WERI-Rb-1 (cell line): ENCODE results near the gene BPIFB2.

Source experiments
- DNase-seq: peaks from one replicate; pipeline ENCODE4 v3.0.0-alpha.2; 2020
- H3K27ac ChIP-seq: fragments of 250-450 bp; sonication (Bioruptor Pico); 2 replicates; pipeline ENCODE4 v1.5.1; 2020; ENCODE audit warnings: mild to moderate bottlenecking, moderate library complexity
- H3K27me3 ChIP-seq: fragments of 250-450 bp; sonication (Bioruptor Pico); 2 replicates; pipeline ENCODE4 v1.5.1; 2021; ENCODE audit warnings: mild to moderate bottlenecking, low read depth, moderate library complexity; ENCODE audit not compliant: insufficient read depth, severe bottlenecking
- H3K36me3 ChIP-seq: fragments of 250-450 bp; sonication (Bioruptor Pico); 2 replicates; pipeline ENCODE4 v1.5.1; 2020; ENCODE audit warnings: mild to moderate bottlenecking, moderate library complexity
- H3K4me3 ChIP-seq: 2 replicates; pipeline ENCODE4 v1.5.1; 2011; ENCODE audit warnings: low read depth, mild to moderate bottlenecking, control low read depth, low read length
- H3K9me3 ChIP-seq: fragments of 250-450 bp; sonication (Bioruptor Pico); 2 replicates; pipeline ENCODE4 v1.5.1; 2021; ENCODE audit warnings: mild to moderate bottlenecking, moderate library complexity; ENCODE audit not compliant: severe bottlenecking
- TF ChIP-seq, protein P1 (sequence below): IDR thresholded peaks from 2 replicates; pipeline ENCODE4 v1.5.1; 2011; ENCODE audit warnings: low read depth, mild to moderate bottlenecking, control low read depth, inconsistent platforms, low read length

The BPIFB2 gene

DNA sequence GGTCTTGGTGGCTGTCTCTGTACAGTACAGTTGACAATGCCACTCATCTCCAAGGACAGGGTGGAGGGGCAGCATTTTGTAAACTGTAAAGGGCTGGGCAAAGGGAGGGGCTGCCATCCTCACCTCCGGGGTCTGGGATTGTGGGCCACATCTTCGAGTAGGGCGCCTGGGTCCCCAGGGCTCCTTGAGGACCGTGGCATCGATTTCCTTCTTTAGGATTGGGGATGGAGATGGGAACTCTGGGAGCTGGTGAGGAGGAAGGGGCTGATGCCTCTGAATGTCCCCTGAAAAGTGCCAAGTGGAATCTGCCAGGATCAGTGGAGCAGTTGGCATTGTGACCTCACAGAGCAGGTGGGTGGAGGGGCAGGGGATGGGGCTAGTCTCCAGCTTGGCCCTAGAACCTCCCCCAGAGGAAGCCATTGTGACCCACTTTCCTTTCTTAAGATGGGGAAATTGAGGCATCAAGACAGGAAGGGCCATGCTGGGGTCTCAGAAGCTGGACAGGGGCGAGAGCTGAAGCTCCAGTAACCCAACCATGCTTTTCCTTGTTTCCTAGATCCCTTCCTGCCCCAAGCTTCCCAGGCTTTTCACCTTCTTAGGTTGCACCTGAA, 3.3 kb upstream of the BPIFB2 start, which contains the start of gene SUN5:
SUN5 (minus strand) TSS at position 293 of the 611 bp plus-strand sequence; CDS start at position 200, 93 bp downstream.
- TF ChIP-seq, protein P1, sequence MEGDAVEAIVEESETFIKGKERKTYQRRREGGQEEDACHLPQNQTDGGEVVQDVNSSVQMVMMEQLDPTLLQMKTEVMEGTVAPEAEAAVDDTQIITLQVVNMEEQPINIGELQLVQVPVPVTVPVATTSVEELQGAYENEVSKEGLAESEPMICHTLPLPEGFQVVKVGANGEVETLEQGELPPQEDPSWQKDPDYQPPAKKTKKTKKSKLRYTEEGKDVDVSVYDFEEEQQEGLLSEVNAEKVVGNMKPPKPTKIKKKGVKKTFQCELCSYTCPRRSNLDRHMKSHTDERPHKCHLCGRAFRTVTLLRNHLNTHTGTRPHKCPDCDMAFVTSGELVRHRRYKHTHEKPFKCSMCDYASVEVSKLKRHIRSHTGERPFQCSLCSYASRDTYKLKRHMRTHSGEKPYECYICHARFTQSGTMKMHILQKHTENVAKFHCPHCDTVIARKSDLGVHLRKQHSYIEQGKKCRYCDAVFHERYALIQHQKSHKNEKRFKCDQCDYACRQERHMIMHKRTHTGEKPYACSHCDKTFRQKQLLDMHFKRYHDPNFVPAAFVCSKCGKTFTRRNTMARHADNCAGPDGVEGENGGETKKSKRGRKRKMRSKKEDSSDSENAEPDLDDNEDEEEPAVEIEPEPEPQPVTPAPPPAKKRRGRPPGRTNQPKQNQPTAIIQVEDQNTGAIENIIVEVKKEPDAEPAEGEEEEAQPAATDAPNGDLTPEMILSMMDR = no peak
- Histone ChIP-seq H3K27me3 (no peaks in the 10 kb centered on the region), H3K9me3 (peaks cover 5% of the 10 kb centered on the region), H3K4me3 (no peak within 1 kb of the TSS), H3K27ac (no peak within 1 kb of the TSS), H3K36me3 (no peaks in the 10 kb centered on the region)
- no peak for DNase-seq

DNA sequence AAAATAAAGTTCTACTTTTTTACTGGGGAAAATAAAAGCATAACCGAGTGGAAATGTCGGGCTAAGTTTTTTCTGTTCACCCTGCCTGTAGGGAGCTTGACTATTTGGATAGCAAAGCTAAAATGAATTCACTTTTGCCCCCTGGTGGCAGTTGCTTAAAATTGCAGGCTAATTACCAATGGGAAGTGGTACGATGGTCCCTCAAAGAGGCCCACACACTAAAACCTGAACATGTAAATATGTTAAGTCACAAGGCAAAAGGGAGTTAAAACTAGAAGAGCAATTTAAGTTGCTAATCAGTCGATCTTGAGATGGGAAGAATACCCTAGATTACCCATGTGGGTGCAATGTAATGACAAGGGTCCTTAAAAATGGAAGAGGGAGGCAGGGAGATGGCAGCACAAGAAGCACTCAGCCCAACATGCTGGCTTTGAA, 2.4 kb upstream of the BPIFB2 start:
- H3K9me3 ChIP-seq = peaks cover 5% of the 10 kb centered on the region
- no peak for DNase-seq
- H3K27ac ChIP-seq = no peak overlapping the region
- no peaks in the 10 kb centered on the region for H3K27me3 ChIP-seq
- H3K36me3 ChIP-seq = no peaks in the 10 kb centered on the region
- TF ChIP-seq, protein P1 = peak; percentile 54
- H3K4me3 ChIP-seq = no peak overlapping the region

DNA sequence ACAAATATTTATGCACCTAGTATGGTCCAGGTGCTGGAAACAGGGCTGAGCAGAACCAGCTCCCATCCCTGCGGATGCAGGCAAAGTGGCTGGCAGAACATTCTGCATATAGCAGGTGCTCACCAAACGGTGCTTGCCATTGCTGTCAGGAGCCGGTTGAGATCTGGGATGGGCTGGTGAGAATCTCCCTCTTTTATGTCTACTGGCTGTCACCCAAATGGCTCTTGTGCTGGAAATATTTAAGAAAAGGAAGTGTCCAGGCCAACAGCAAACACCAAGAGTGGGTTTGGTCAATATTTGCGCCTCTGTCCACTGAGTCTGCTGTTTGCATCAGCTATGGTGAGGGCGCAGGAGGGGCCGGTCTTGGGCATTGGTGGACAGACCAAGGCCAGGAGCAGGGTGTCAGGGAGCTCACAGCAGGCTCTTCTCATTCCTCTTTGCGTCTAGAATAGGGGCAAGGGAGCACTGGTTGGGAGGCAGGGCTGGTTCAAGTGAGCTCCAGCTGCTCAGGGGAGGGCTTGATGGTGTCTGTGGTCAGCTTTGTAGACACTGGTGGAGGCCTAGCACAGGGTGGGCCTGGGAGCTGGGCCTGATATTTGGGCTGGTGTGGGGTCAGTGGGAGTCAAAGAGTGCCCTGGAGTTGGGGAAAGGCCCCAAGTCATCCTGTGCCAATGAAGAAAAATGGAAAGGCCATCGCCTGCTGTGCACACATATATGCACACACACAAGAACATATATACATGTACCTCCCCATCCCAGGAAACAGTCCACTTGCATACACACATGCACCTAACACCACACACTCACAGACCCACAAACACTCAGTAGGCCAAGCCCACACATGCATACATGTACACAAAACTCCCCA, 1.4 kb upstream of the BPIFB2 start:
- H3K4me3 ChIP-seq = no peak overlapping the region
- DNase-seq = no peak
- no peaks in the 10 kb centered on the region for H3K27me3 ChIP-seq
- H3K27ac ChIP-seq = no peak overlapping the region
- H3K36me3 ChIP-seq = no peaks in the 10 kb centered on the region
- H3K9me3 ChIP-seq = peaks cover 5% of the 10 kb centered on the region
- TF ChIP-seq, protein P1 = no peak

DNA sequence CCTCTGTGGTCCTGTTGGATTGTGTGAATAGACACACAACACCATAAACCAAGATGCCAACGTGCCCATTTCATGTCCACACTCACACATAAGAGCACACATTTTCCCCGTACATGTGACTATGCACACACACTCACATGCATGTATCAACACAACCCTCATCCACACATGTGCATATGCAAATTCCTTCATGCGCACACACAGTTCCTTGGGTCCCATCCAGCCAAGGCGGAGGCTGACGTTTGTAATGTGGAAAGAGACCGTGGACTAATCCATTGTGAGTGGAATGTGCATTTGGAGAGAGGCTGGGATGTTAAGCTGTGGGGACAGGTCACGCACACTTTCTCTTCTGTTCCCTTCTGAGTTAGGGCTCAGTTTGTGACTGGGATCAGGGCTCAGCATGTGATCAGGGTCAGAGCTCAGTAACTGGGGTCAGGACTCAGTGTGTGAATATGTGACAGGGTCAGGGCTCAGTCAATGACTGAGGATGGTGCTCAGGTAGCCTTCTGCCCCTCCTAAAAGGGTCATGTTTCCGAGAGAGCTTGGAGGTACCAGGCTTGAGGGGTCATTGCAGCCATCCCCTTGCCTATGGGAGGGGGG, 628 bp upstream of the BPIFB2 start:
- Histone ChIP-seq H3K27ac (no peak overlapping the region), H3K9me3 (peaks cover 5% of the 10 kb centered on the region), H3K27me3 (no peaks in the 10 kb centered on the region), H3K4me3 (no peak overlapping the region), H3K36me3 (no peaks in the 10 kb centered on the region)
- no peak for DNase-seq
- TF ChIP-seq, protein P1 = no peak

DNA sequence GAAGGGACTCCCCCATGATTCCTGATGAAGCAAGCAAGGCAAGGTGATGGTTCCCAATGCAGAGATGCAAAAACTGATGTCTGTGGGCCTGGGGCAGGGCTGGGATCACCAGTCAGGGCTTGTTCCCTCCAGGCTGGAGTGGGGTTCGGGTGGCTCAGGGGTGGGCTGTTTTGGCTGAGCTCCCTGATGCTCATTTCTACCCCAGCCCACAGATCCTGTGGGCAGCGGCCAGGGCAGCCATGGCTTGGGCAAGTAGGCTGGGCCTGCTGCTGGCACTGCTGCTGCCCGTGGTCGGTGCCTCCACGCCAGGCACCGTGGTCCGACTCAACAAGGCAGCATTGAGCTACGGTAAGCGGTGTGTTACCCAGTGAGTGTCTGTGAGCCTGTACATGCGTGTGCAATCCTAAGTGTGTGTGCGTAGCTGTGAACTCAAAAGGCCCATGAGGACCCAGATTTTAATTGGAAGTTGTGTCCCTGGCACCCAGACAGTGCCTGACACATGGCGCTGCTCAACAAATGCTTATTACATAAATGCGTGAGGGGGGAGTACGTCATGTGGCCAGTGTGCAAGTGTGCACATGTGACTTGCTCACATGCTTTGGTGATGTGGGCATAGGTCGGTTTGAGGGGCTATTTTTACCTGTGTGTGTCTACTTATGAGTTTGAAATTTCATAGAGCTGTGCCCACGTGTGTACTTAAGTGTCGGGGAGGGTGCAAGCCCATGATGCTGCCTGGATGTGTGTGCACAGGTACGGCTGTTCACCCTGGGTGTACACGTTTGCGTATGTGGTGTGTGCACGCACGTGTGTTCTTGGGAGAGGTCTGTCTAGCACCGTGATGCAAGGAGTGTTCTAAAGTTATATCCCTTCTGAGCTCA, 1.1 kb downstream of the BPIFB2 start:
- Histone ChIP-seq H3K27ac (no peak overlapping the region), H3K9me3 (peaks cover 5% of the 10 kb centered on the region), H3K27me3 (no peaks in the 10 kb centered on the region), H3K36me3 (no peaks in the 10 kb centered on the region), H3K4me3 (no peak overlapping the region)
- no peak for DNase-seq
- TF ChIP-seq, protein P1 = no peak
